HEK293 (cell line): ENCODE measurements around the gene MTX1.

Experiments used
- CTCF ChIA-PET: fragments of 350-600 bp; formaldehyde crosslinking; extraction: SDS; loops from one replicate; lab custom pipeline; 2021; ENCODE audit warnings: antibody characterized with exemption; lab: Yijun Ruan, JAX
- POLR2A ChIA-PET: fragments of 300-600 bp; formaldehyde crosslinking; extraction: SDS; loops from one replicate; lab custom pipeline; 2020; ENCODE audit warnings: antibody characterized with exemption, inconsistent platforms; lab: Yijun Ruan, JAX
- H3K27ac ChIP-seq: fragments of 200-500 bp; sonication (Bioruptor generic); 2 replicates; pipeline ENCODE4 v1.5.1; 2014; ENCODE audit warnings: low read depth, low read length, control low read depth, inconsistent platforms; ENCODE audit errors: extremely low read depth
- H3K36me3 ChIP-seq, 2 experiments: fragments of 200-500 bp in 1 of 2; sonication (Bioruptor generic) in 1 of 2; 1 replicate in 1 of 2; 2 replicates in 1 of 2; pipeline ENCODE4 v1.5.1; 2014 to 2017; ENCODE audit warnings: inconsistent platforms in 2 of 2, low read length in 2 of 2; ENCODE audit not compliant: control insufficient read depth in 2 of 2, insufficient read depth in 1 of 2
- H3K4me1 ChIP-seq: fragments of 200-500 bp; sonication (Bioruptor generic); 2 replicates; pipeline ENCODE4 v1.5.1; 2014; ENCODE audit warnings: mild to moderate bottlenecking, low read length, inconsistent platforms; ENCODE audit not compliant: control insufficient read depth, insufficient read depth
- H3K4me3 ChIP-seq: 2 replicates; pipeline ENCODE4 v1.5.1; 2011; ENCODE audit warnings: low read depth, mild to moderate bottlenecking, control low read depth, low read length, moderate library complexity
- H3K9me3 ChIP-seq: fragments of 200-500 bp; sonication (Bioruptor generic); 2 replicates; pipeline ENCODE4 v1.5.1; 2014; ENCODE audit warnings: low read depth, low read length, inconsistent platforms; ENCODE audit not compliant: control insufficient read depth, insufficient read depth
- FEZF1 ChIP-seq: fragments of 450-650 bp; formaldehyde crosslinking; IDR thresholded peaks from 2 replicates; pipeline ENCODE4 v1.5.1; 2016; ENCODE audit warnings: missing biosample characterization, missing genetic modification characterization
- GLIS1 ChIP-seq: fragments of 450-650 bp; formaldehyde crosslinking; IDR thresholded peaks from 2 replicates; pipeline ENCODE4 v1.5.1; 2016; ENCODE audit warnings: missing biosample characterization, missing genetic modification characterization
- PRDM4 ChIP-seq: fragments of 450-650 bp; formaldehyde crosslinking; IDR thresholded peaks from 2 replicates; pipeline ENCODE4 v1.5.1; 2017; ENCODE audit warnings: missing biosample characterization, missing genetic modification characterization
- WT1 ChIP-seq: fragments of 450-650 bp; formaldehyde crosslinking; IDR thresholded peaks from 2 replicates; pipeline ENCODE4 v1.5.1; 2016; ENCODE audit warnings: missing biosample characterization, missing genetic modification characterization
- ZFP37 ChIP-seq: fragments of 450-650 bp; formaldehyde crosslinking; IDR thresholded peaks from 2 replicates; pipeline ENCODE4 v1.5.1; 2016; ENCODE audit warnings: missing biosample characterization, missing genetic modification characterization
- ZFP69B ChIP-seq: fragments of 450-650 bp; formaldehyde crosslinking; IDR thresholded peaks from 2 replicates; pipeline ENCODE4 v1.5.1; 2016; ENCODE audit warnings: missing biosample characterization, missing genetic modification characterization
- ZNF16 ChIP-seq: fragments of 450-650 bp; formaldehyde crosslinking; IDR thresholded peaks from 2 replicates; pipeline ENCODE4 v1.5.1; 2016; ENCODE audit warnings: low read depth, missing biosample characterization, missing genetic modification characterization
- ZNF202 ChIP-seq: fragments of 450-650 bp; formaldehyde crosslinking; IDR thresholded peaks from 2 replicates; pipeline ENCODE4 v1.5.1; 2016; ENCODE audit warnings: missing biosample characterization, missing genetic modification characterization, borderline replicate concordance
- ZNF362 ChIP-seq: fragments of 450-650 bp; formaldehyde crosslinking; IDR thresholded peaks from 2 replicates; pipeline ENCODE4 v1.5.1; 2016; ENCODE audit warnings: missing biosample characterization, missing genetic modification characterization
- ZNF398 ChIP-seq: fragments of 450-650 bp; formaldehyde crosslinking; IDR thresholded peaks from 2 replicates; pipeline ENCODE4 v1.5.1; 2017; ENCODE audit warnings: missing biosample characterization, missing genetic modification characterization
- ZNF600 ChIP-seq: fragments of 450-650 bp; formaldehyde crosslinking; IDR thresholded peaks from 2 replicates; pipeline ENCODE4 v1.5.1; 2016; ENCODE audit warnings: missing biosample characterization, missing genetic modification characterization
- ZNF623 ChIP-seq: fragments of 450-650 bp; formaldehyde crosslinking; IDR thresholded peaks from 2 replicates; pipeline ENCODE4 v1.5.1; 2016; ENCODE audit warnings: missing biosample characterization, missing genetic modification characterization
- ZNF768 ChIP-seq: fragments of 450-650 bp; formaldehyde crosslinking; IDR thresholded peaks from 2 replicates; pipeline ENCODE4 v1.5.1; 2018; ENCODE audit warnings: missing biosample characterization, mild to moderate bottlenecking, missing genetic modification characterization
- ZNF830 ChIP-seq: fragments of 450-650 bp; IDR thresholded peaks from 2 replicates; pipeline ENCODE4 v1.5.0; 2018; ENCODE audit warnings: missing biosample characterization, missing genetic modification characterization, low read depth, mild to moderate bottlenecking, moderate library complexity
- ZNF837 ChIP-seq: fragments of 450-650 bp; formaldehyde crosslinking; IDR thresholded peaks from 2 replicates; pipeline ENCODE4 v1.5.1; 2016; ENCODE audit warnings: missing biosample characterization, missing genetic modification characterization
- ZXDB ChIP-seq: fragments of 450-650 bp; formaldehyde crosslinking; IDR thresholded peaks from 2 replicates; pipeline ENCODE4 v1.5.1; 2016; ENCODE audit warnings: missing biosample characterization, missing genetic modification characterization
- TF ChIP-seq, protein P1 (sequence below): fragments of 450-650 bp; formaldehyde crosslinking; IDR thresholded peaks from 2 replicates; pipeline ENCODE4 v1.5.1; 2016; ENCODE audit warnings: missing biosample characterization, missing genetic modification characterization
- TF ChIP-seq, protein P2 (sequence below): fragments of 450-650 bp; formaldehyde crosslinking; IDR thresholded peaks from 2 replicates; pipeline ENCODE4 v1.5.1; 2016; ENCODE audit warnings: missing biosample characterization, missing genetic modification characterization
- TF ChIP-seq, protein P3 (sequence below): fragments of 450-650 bp; formaldehyde crosslinking; IDR thresholded peaks from 2 replicates; pipeline ENCODE4 v1.5.1; 2016; ENCODE audit warnings: missing biosample characterization, missing genetic modification characterization

Gene MTX1

DNA sequence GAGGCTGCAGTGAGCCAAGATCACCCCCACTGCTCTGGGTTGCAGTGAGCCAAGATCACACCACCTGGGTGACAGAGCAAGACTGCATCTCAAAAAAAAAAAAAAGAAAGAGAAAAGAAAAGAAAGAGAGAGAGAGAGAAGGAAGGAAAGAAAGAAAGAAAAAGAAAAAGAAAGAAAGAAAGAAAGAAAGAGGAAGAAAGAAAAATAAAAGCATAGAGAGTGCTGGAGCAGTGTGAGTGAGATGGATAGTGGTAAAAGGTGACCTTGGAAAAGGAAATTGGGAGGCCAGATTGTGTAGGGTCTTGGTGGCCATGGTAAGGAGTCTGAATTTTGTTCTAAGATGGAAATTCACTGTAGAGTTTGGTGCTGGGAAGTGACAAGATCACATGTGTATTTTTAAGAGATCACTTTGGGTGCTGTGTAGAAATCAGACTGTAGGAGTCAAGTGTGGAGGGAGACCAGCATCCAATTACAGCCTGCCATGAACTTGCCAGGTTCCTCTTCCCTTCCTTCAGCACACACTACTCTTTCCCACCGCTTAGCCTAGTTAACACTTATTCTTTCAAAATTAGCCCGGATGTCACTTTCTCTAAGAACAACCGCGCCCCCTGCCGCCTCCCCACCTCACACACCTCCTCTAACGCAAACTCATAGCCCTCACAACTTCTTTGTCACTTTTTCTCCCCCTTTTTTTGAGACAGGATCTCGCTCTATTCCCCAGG, 17.9 kb downstream of the MTX1 start (continued):
- TF ChIP-seq ZNF768 (tag by site-specific recombination) (no peak), ZXDB (tag by site-specific recombination) (0 out of 2 replicates have a peak, but pooled peaks have one; percentile 9), ZNF16 (tag by site-specific recombination) (no peak), ZNF398 (tag by site-specific recombination) (peak; percentile 65; the same call in 1 of the 2 replicates), ZFP37 (tag by site-specific recombination) (peak; percentile 39; the same call in 1 of the 2 replicates), ZFP69B (peak; percentile 21; the same call in 1 of the 2 replicates), ZNF362 (tag by site-specific recombination) (0 out of 2 replicates have a peak, but pooled peaks have one; percentile 54), GLIS1 (tag by site-specific recombination) (peak; percentile 13; the same call in 1 of the 2 replicates), PRDM4 (0 out of 2 replicates have a peak, but pooled peaks have one; percentile 8)
- TF ChIP-seq, protein P1, sequence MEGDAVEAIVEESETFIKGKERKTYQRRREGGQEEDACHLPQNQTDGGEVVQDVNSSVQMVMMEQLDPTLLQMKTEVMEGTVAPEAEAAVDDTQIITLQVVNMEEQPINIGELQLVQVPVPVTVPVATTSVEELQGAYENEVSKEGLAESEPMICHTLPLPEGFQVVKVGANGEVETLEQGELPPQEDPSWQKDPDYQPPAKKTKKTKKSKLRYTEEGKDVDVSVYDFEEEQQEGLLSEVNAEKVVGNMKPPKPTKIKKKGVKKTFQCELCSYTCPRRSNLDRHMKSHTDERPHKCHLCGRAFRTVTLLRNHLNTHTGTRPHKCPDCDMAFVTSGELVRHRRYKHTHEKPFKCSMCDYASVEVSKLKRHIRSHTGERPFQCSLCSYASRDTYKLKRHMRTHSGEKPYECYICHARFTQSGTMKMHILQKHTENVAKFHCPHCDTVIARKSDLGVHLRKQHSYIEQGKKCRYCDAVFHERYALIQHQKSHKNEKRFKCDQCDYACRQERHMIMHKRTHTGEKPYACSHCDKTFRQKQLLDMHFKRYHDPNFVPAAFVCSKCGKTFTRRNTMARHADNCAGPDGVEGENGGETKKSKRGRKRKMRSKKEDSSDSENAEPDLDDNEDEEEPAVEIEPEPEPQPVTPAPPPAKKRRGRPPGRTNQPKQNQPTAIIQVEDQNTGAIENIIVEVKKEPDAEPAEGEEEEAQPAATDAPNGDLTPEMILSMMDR (tag by site-specific recombination), result peak; percentile 94
- TF ChIP-seq, protein P2, sequence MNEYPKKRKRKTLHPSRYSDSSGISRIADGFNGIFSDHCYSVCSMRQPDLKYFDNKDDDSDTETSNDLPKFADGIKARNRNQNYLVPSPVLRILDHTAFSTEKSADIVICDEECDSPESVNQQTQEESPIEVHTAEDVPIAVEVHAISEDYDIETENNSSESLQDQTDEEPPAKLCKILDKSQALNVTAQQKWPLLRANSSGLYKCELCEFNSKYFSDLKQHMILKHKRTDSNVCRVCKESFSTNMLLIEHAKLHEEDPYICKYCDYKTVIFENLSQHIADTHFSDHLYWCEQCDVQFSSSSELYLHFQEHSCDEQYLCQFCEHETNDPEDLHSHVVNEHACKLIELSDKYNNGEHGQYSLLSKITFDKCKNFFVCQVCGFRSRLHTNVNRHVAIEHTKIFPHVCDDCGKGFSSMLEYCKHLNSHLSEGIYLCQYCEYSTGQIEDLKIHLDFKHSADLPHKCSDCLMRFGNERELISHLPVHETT, result peak; percentile 37; the same call in 1 of the 2 replicates
- TF ChIP-seq, protein P3, sequence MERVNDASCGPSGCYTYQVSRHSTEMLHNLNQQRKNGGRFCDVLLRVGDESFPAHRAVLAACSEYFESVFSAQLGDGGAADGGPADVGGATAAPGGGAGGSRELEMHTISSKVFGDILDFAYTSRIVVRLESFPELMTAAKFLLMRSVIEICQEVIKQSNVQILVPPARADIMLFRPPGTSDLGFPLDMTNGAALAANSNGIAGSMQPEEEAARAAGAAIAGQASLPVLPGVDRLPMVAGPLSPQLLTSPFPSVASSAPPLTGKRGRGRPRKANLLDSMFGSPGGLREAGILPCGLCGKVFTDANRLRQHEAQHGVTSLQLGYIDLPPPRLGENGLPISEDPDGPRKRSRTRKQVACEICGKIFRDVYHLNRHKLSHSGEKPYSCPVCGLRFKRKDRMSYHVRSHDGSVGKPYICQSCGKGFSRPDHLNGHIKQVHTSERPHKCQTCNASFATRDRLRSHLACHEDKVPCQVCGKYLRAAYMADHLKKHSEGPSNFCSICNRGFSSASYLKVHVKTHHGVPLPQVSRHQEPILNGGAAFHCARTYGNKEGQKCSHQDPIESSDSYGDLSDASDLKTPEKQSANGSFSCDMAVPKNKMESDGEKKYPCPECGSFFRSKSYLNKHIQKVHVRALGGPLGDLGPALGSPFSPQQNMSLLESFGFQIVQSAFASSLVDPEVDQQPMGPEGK (tag by site-specific recombination), result peak; percentile 39

- CTCF ChIA-PET, result interaction anchor here (0.5 to 2.1 kb wide), 16 partner anchors 9 to 770 kb away, joined by 3 to 25 read pairs (median 4); partner anchors contain the start of genes KRTCAP2, MTX1 and THBS3
- no peaks in the 10 kb centered on the region for H3K36me3 ChIP-seq
- TF ChIP-seq FEZF1 (tag by site-specific recombination) (no peak), ZNF837 (tag by site-specific recombination) (no peak), WT1 (peak; percentile 8; the same call in 1 of the 2 replicates), ZNF16 (tag by site-specific recombination) (no peak), ZNF623 (no peak), ZNF202 (tag by site-specific recombination) (no peak), ZNF830 (no peak), ZFP37 (tag by site-specific recombination) (0 out of 2 replicates have a peak, but pooled peaks have one; percentile 24), ZNF600 (tag by site-specific recombination) (peak; percentile 90)
Observed at GRCh38 chr1:155226910-155227260, 18.4 kb downstream of the MTX1 start.

More at GRCh38 chr1:155226910-155227260, 18.4 kb downstream of the MTX1 start:
- no peaks in the 10 kb centered on the region for H3K9me3 ChIP-seq
- H3K27ac ChIP-seq, result peak overlapping the region; percentile 65
- peaks cover 3% of the 10 kb centered on the region for H3K4me1 ChIP-seq
- POLR2A ChIA-PET, result interaction anchor here (0.6 to 1.8 kb wide), 7 partner anchors 20 to 98 kb away, joined by 3 to 8 read pairs (median 4); partner anchors contain the start of genes SCAMP3 and THBS3
- peak overlapping the region; percentile 53 for H3K4me3 ChIP-seq
